GM13977 (cell line): ENCODE results near the gene METTL9.
"Not testable (repeated sequence)": the region's sequence is repeated elsewhere in the genome, so short reads cannot be mapped to it uniquely, and the experiment has no call there.

Experiments used
- DNase-seq: peaks from one replicate; pipeline ENCODE4 v3.0.0; 2012; ENCODE audit warnings: low spot score
- CTCF ChIP-seq: IDR thresholded peaks from 2 replicates; pipeline ENCODE4 v1.5.1; 2012; ENCODE audit warnings: mild to moderate bottlenecking, control low read depth; ENCODE audit not compliant: insufficient read depth; ENCODE audit errors: extremely low read depth, missing control alignments
- in situ Hi-C: fragments of 300-500 bp; cut with MboI; formaldehyde crosslinking; loops from one replicate; pipeline ENCODE4 v1.12.0; 2022; ENCODE audit warnings: low sequenced_read_pairs, low pct_unique_long_range_greater_than_20kb, mixed read lengths, inconsistent platforms; ENCODE audit not compliant: unreplicated experiment

METTL9 gene

GRCh38 chr16:21599122-21600030 is at the start of gene METTL9:
Gene METTL9, plus strand, starts transcription at chr16:21599577. Its CDS starts 157 bp downstream, at chr16:21599734.
- in situ Hi-C loops, result loop anchor here (10.0 kb wide), 1 partner anchor 55 kb away; the partner anchor contains the start of gene IGSF6
- peak; percentile 94 for DNase-seq

GRCh38 chr16:21549975-21550374 is 49.4 kb upstream of the METTL9 start:
- in situ Hi-C loops, DNase-seq: not testable (repeated sequence)

More at GRCh38 chr16:21599122-21600030, at the start of gene METTL9:
- TF ChIP-seq CTCF, result no peak

- DNase-seq, in situ Hi-C loops: not testable (repeated sequence)
Observed at GRCh38 chr16:21550435-21550834, 48.9 kb upstream of the METTL9 start.

GRCh38 chr16:21551076-21551475 is 48.3 kb upstream of the METTL9 start:
- DNase-seq, in situ Hi-C loops: not testable (repeated sequence)

- DNase-seq, in situ Hi-C loops: not testable (repeated sequence)
Observed at GRCh38 chr16:21551600-21551999, 47.8 kb upstream of the METTL9 start.

- in situ Hi-C loops, DNase-seq: not testable (repeated sequence)
Observed at GRCh38 chr16:21553481-21554296, 45.7 kb upstream of the METTL9 start.

- in situ Hi-C loops, result no loop called here
- DNase-seq, result peak; percentile 92
- TF ChIP-seq CTCF, result peak; percentile 99
Observed at GRCh38 chr16:21554795-21555585, 44.4 kb upstream of the METTL9 start.

- in situ Hi-C loops, result not testable (repeated sequence)
Observed at GRCh38 chr16:21555621-21556020, 43.8 kb upstream of the METTL9 start.

GRCh38 chr16:21556026-21556595 is 43.3 kb upstream of the METTL9 start:
- DNase-seq, in situ Hi-C loops: not testable (repeated sequence)

More at GRCh38 chr16:21555621-21556020, 43.8 kb upstream of the METTL9 start:
- DNase-seq, result not testable (repeated sequence)

- in situ Hi-C loops, DNase-seq: not testable (repeated sequence)
Observed at GRCh38 chr16:21556651-21557241, 42.6 kb upstream of the METTL9 start.
